Parathyroid adenoma (tissue), 2 donors: ENCODE measurements around the gene GALNT16.
"Not testable (repeated sequence)": the region's sequence is repeated elsewhere in the genome, so short reads cannot be mapped to it uniquely, and the experiment has no call there.

Source experiments
- H2AFZ ChIP-seq: fragments of 300-600 bp; sonication (generic); one replicate; pipeline ENCODE4 v1.7.0; 2017; ENCODE audit warnings: antibody characterized with exemption, mild to moderate bottlenecking
- H3K27ac ChIP-seq: fragments of 300-600 bp; sonication (generic); one replicate; pipeline ENCODE4 v1.7.0; 2017
- H3K27me3 ChIP-seq: fragments of 300-600 bp; sonication (generic); one replicate; pipeline ENCODE4 v1.7.0; 2017; ENCODE audit warnings: low read length; ENCODE audit not compliant: control insufficient read depth, insufficient read depth
- H3K36me3 ChIP-seq: fragments of 300-600 bp; sonication (generic); one replicate; pipeline ENCODE4 v1.7.0; 2017; ENCODE audit warnings: low read length; ENCODE audit not compliant: control insufficient read depth, insufficient read depth
- H3K4me1 ChIP-seq: fragments of 300-600 bp; sonication (generic); one replicate; pipeline ENCODE4 v1.7.0; 2017; ENCODE audit warnings: control low read depth
- H3K4me2 ChIP-seq: fragments of 300-600 bp; sonication (generic); one replicate; pipeline ENCODE4 v1.7.0; 2017; ENCODE audit warnings: low read length
- H3K4me3 ChIP-seq: fragments of 300-600 bp; sonication (generic); one replicate; pipeline ENCODE4 v1.7.0; 2017; ENCODE audit warnings: low read depth, low read length
- H3K79me2 ChIP-seq: fragments of 300-600 bp; sonication (generic); one replicate; pipeline ENCODE4 v1.7.0; 2017; ENCODE audit warnings: control low read depth
- H3K9ac ChIP-seq: fragments of 300-600 bp; sonication (generic); one replicate; pipeline ENCODE4 v1.7.0; 2017; ENCODE audit warnings: mild to moderate bottlenecking
- H3K9me3 ChIP-seq: fragments of 300-600 bp; sonication (generic); one replicate; pipeline ENCODE4 v1.7.0; 2017; ENCODE audit warnings: low read length; ENCODE audit not compliant: control insufficient read depth
- CTCF ChIP-seq: fragments of 300-600 bp; sonication (generic); IDR thresholded peaks from one replicate; pipeline ENCODE4 v1.7.0; 2017; ENCODE audit warnings: antibody characterized with exemption, mild to moderate bottlenecking
- donor health status: primary hyperparathyroidism.

The GALNT16 gene

DNA sequence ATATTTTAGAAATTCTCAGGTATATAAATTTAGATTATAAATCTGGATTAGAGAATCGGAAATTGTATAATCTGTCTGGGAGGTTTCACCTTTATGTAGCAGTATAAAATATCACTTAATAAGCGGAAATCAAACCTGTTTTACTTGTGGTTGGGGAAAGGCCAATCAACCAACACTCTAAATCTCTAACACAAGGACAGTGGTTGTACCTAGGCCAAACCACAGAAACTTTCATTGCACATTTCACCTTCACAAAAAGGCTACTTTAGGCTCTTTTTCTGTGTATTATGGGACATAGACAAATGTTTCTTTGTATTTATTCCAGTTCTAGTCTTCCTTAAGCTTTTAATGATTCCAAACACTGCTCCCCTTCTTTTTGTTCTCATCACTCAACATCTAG is 118.3 kb downstream of the GALNT16 start:
- peaks cover 2% of the 10 kb centered on the region for H3K4me1 ChIP-seq
- no peak overlapping the region for H2AFZ ChIP-seq
- no peak overlapping the region for H3K9ac ChIP-seq
- no peak for TF ChIP-seq CTCF
- no peaks in the 10 kb centered on the region for H3K27me3 ChIP-seq
- H3K79me2 ChIP-seq, result peaks cover 9% of the 10 kb centered on the region
- H3K9me3 ChIP-seq, result no peaks in the 10 kb centered on the region
- no peak overlapping the region for H3K4me2 ChIP-seq
- no peaks in the 10 kb centered on the region for H3K36me3 ChIP-seq
- H3K4me3 ChIP-seq, result no peak overlapping the region
- peak overlapping the region; percentile 45 for H3K27ac ChIP-seq

DNA sequence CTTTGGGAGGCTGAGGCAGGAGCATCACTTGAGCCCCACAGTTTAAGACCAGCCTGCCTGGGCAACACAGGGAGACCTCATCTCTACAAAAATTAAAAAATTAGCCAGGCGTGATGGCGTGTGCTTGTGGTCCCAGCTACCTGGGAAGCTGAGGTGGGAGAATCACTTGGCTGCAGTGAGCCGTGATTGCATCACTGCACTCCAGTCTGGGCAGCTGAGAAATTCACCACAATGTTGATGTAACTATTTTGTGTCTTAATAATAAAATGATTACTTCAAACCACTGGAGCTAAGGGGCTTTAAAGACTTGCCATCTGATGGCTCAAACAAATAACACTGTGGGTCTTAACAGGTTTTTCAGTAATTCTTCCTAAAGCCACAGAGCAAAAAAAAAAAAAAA is 127.4 kb downstream of the GALNT16 start:
- no peak overlapping the region for H2AFZ ChIP-seq
- no peak overlapping the region for H3K4me2 ChIP-seq
- H3K27me3 ChIP-seq, result no peaks in the 10 kb centered on the region
- no peak overlapping the region for H3K4me3 ChIP-seq
- H3K4me1 ChIP-seq, result peaks cover 4% of the 10 kb centered on the region
- no peaks in the 10 kb centered on the region for H3K36me3 ChIP-seq
- TF ChIP-seq CTCF, result no peak
- H3K79me2 ChIP-seq, result peaks cover 46% of the 10 kb centered on the region
- no peak overlapping the region for H3K27ac ChIP-seq
- no peak overlapping the region for H3K9ac ChIP-seq
- H3K9me3 ChIP-seq, result no peaks in the 10 kb centered on the region

DNA sequence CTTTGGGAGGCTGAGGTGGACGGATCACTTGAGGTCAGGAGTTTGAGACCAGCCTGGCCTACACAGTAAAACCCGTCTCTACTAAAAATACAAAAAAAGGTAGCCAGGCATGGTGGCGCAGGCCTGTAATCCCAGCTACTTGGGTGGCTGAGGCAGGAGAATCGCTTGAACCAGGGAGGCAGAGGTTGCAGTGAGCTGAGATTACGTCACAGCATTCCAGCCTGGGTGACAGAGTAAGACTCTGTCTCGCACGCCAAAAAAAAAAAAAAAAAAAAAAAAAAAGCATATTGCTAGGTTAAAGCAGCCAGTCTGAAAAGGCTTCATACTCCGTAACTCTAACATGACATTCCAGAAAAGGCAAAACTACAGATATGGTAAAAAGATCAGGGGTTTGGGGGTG is 131.4 kb downstream of the GALNT16 start:
- not testable (repeated sequence) for H3K4me3 ChIP-seq, H3K9ac ChIP-seq, H3K27me3 ChIP-seq, H3K9me3 ChIP-seq, H3K4me1 ChIP-seq, H3K36me3 ChIP-seq, H3K27ac ChIP-seq, H2AFZ ChIP-seq, H3K4me2 ChIP-seq
- H3K79me2 ChIP-seq, result peaks cover 57% of the 10 kb centered on the region

DNA sequence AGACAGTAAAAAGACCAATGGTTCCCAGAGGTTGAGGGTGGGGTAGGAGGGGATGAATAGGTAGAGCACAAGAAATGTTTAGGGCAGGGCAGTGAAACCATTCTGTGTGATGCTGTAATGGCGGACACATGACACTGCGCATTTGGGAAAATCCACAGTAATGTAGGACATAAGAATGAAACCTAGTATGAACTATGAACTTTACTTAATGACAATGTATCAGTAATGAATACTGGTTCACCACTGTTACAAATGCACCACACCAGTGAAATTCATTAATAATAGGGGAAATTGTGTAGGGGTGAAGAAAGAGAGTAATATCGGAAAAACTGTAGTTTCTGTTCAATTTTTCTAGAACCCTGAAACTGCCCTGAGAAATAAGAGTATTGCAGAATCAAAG is 132.5 kb downstream of the GALNT16 start:
- no peak overlapping the region for H3K27ac ChIP-seq
- H3K79me2 ChIP-seq, result peaks cover 61% of the 10 kb centered on the region
- H3K9me3 ChIP-seq, result no peaks in the 10 kb centered on the region
- no peak overlapping the region for H2AFZ ChIP-seq
- H3K9ac ChIP-seq, result no peak overlapping the region
- H3K4me2 ChIP-seq, result no peak overlapping the region
- no peak overlapping the region for H3K4me3 ChIP-seq
- no peaks in the 10 kb centered on the region for H3K27me3 ChIP-seq
- TF ChIP-seq CTCF, result no peak
- H3K4me1 ChIP-seq, result peaks cover 7% of the 10 kb centered on the region
- H3K36me3 ChIP-seq, result no peaks in the 10 kb centered on the region

DNA sequence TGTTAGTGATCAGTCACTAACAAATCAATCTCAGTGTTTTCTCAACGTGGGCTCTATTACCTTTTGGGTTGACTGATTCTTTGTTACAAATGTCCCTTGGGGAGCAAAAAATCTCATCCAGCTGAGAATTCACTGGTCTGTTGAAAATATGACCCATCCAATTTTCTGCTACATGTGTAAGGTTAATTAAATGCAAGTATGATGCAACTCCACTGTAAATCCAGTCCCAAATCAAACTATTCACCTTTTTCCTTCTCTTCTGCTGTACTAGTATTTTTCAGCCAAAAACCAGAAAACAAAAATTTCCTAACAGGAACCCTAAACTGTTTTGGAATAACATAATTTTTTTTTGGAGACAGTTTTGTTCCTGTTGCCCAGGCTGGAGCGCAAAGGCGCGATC is 136.0 kb downstream of the GALNT16 start:
- H3K4me1 ChIP-seq, result peaks cover 18% of the 10 kb centered on the region
- no peaks in the 10 kb centered on the region for H3K9me3 ChIP-seq
- H3K4me3 ChIP-seq, result no peak overlapping the region
- no peaks in the 10 kb centered on the region for H3K27me3 ChIP-seq
- no peak overlapping the region for H3K27ac ChIP-seq
- H3K79me2 ChIP-seq, result peaks cover 61% of the 10 kb centered on the region
- no peak overlapping the region for H3K9ac ChIP-seq
- H2AFZ ChIP-seq, result no peak overlapping the region
- no peaks in the 10 kb centered on the region for H3K36me3 ChIP-seq
- H3K4me2 ChIP-seq, result no peak overlapping the region
- no peak for TF ChIP-seq CTCF
